RWPE1 (cell line): ENCODE data around the gene VPS54.

Experiments used
- CTCF ChIA-PET: fragments of 350-600 bp; sonication (Branson Sonifier 250); formaldehyde crosslinking; extraction: SDS; loops from one replicate; lab custom pipeline; 2021; lab: Yijun Ruan, JAX
- POLR2A ChIA-PET: fragments of 400-600 bp; formaldehyde crosslinking; extraction: SDS; loops from one replicate; lab custom pipeline; 2020; ENCODE audit warnings: antibody characterized with exemption; ENCODE audit not compliant: low non-redundant PET; lab: Yijun Ruan, JAX
- DNase-seq: peaks from one replicate; pipeline ENCODE4 v3.0.0; 2012; ENCODE audit warnings: low spot score
- H3K27ac ChIP-seq: fragments of 450-650 bp; 2 replicates; pipeline ENCODE4 v1.5.1; 2017
- CTCF ChIP-seq: fragments of 450-650 bp; conservative IDR thresholded peaks from 2 replicates; pipeline ENCODE4 v1.5.1; 2017; ENCODE audit warnings: low read depth, mild to moderate bottlenecking

The VPS54 gene

GRCh38 chr2:63984606-63985359 is 34.4 kb downstream of the VPS54 start:
- CTCF ChIA-PET = no interaction called here

GRCh38 chr2:63983986-63984605 is 35.1 kb downstream of the VPS54 start:
- ChIA-PET CTCF (no interaction called here), POLR2A (no interaction called here)
- TF ChIP-seq CTCF = no peak
- no peak for DNase-seq
- no peak overlapping the region for H3K27ac ChIP-seq

More at GRCh38 chr2:63984606-63985359, 34.4 kb downstream of the VPS54 start:
- no peak overlapping the region for H3K27ac ChIP-seq
- POLR2A ChIA-PET = no interaction called here
- no peak for TF ChIP-seq CTCF
- DNase-seq = no peak

- POLR2A ChIA-PET = no interaction called here
- no peak overlapping the region for H3K27ac ChIP-seq
- no peak for TF ChIP-seq CTCF
- DNase-seq = no peak
- CTCF ChIA-PET = interaction anchor here (0.5 to 0.7 kb wide), 4 partner anchors 16 to 223 kb away, joined by 3 to 5 read pairs (median 4); no protein-coding TSS in a partner anchor
Measured at GRCh38 chr2:63982335-63982734, 36.9 kb downstream of the VPS54 start.

GRCh38 chr2:63981702-63982103 is 37.5 kb downstream of the VPS54 start:
- ChIA-PET POLR2A (no interaction called here), CTCF (no interaction called here)
- no peak for TF ChIP-seq CTCF
- H3K27ac ChIP-seq = no peak overlapping the region
- DNase-seq = no peak

- ChIA-PET POLR2A (no interaction called here), CTCF (no interaction called here)
- no peak for DNase-seq
- no peak for TF ChIP-seq CTCF
- H3K27ac ChIP-seq = no peak overlapping the region
Measured at GRCh38 chr2:63980794-63981193, 38.4 kb downstream of the VPS54 start.

- no peak for DNase-seq
- TF ChIP-seq CTCF = no peak
- ChIA-PET CTCF (interaction anchor here (0.6 kb wide), 1 partner anchor 120 kb away, joined by 3 read pairs; no protein-coding TSS in a partner anchor), POLR2A (no interaction called here)
- H3K27ac ChIP-seq = no peak overlapping the region
Measured at GRCh38 chr2:63977904-63978303, 41.3 kb downstream of the VPS54 start.
